ENCODE data around the gene JADE1. TPM values are rescaled to one million over a fixed set of nuclear protein-coding genes. Genes with fewer than 3 reads are reported as not detected.

JADE1 gene
- total RNA-seq, 4 donors from 2014 or later = 18.2 to 26.4 (median 19.6) TPM

DNA sequence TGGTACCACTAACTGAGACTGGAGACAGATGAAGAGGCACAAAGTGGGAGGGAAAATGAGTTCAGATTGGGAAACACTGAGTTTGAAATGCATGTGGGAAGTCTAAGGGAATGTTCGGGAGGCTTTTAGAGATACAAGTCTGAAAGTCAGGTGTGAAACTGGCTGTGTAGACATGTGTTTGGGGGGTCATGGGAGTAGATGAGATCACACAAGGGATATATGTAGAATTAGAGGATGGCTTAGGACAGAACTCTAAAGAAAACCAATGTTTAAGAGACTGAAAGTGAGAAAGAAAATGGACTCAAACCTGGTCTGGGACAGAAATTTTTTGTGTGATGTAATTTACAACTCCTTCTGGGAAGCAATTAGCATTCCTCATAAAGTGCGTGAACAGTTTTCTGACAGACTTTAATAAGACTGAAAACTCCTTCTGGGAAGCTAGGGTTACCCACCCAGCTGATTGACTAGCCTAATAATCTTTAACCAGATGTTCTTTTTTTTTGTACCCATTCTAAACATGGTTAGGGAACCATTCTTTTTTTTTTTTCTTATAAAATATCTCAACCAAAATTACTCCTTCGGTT lies 8.7 kb upstream of the JADE1 start:
- Histone ChIP-seq H3K27me3 (no peaks in the 10 kb centered on the region), H3K36me3 (no peaks in the 10 kb centered on the region), H3K27ac (no peak overlapping the region), H3K4me3 (no peak overlapping the region), H3K9me3 (no peaks in the 10 kb centered on the region), H3K4me1 (no peaks in the 10 kb centered on the region)
- DNase-seq = no peak
- TF ChIP-seq, protein P1, sequence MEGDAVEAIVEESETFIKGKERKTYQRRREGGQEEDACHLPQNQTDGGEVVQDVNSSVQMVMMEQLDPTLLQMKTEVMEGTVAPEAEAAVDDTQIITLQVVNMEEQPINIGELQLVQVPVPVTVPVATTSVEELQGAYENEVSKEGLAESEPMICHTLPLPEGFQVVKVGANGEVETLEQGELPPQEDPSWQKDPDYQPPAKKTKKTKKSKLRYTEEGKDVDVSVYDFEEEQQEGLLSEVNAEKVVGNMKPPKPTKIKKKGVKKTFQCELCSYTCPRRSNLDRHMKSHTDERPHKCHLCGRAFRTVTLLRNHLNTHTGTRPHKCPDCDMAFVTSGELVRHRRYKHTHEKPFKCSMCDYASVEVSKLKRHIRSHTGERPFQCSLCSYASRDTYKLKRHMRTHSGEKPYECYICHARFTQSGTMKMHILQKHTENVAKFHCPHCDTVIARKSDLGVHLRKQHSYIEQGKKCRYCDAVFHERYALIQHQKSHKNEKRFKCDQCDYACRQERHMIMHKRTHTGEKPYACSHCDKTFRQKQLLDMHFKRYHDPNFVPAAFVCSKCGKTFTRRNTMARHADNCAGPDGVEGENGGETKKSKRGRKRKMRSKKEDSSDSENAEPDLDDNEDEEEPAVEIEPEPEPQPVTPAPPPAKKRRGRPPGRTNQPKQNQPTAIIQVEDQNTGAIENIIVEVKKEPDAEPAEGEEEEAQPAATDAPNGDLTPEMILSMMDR (IDR thresholded peaks at IDR 0.05) = no peak
- TF ChIP-seq POLR2A (IDR thresholded peaks at IDR 0.05) = no peak

DNA sequence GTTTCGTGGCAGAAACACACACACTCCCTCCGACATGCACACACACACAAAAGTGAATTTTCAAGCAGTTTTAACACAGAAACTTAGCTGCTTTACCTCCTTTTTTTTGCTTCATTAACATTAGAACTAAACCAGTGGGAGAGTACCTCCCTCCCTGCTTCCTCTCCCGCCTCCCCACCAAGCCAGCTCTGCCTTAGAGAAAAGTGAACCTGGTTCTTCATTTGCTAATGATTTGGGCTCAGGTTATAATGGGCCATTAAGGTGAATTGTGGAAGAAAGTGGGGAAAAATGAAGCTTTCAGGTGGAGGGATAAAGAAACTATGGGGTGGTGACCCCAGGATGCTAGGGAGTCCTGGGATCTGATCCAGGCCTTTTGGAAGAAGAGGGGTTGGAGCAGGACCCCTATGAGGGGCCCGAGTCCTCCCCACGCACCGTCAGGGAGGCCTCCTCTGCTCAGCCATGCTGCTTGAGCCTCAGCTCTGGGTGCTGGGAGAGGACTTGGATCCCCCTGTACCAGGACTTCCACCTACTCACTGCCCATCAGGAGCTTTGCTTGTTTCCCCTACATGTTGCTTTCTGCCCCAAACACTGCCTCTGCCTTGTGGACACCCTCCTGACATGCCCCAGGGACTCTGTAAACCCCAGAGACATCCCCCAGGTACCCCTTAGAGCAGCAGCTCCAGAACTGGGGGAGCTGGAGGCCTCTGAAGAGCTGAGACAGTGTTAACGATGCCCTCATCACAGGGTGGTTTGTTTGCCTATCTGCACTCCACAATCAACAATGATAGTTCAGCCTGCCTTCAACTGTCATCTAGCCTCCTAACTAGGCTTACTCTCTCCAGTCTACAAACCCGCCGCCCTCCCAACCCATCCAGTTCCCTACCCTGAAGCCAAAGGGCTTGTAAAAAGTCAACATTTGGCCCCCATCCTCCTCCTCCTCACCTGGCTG lies 6.5 kb upstream of the JADE1 start:
- no peaks in the 10 kb centered on the region for H3K9me3 ChIP-seq
- TF ChIP-seq, protein P1 (IDR thresholded peaks at IDR 0.05) = no peak
- no peak for TF ChIP-seq POLR2A (IDR thresholded peaks at IDR 0.05)
- no peaks in the 10 kb centered on the region for H3K36me3 ChIP-seq
- H3K27me3 ChIP-seq = no peaks in the 10 kb centered on the region
- H3K4me3 ChIP-seq = no peak overlapping the region
- H3K27ac ChIP-seq = no peak overlapping the region
- no peak for DNase-seq
- no peaks in the 10 kb centered on the region for H3K4me1 ChIP-seq

DNA sequence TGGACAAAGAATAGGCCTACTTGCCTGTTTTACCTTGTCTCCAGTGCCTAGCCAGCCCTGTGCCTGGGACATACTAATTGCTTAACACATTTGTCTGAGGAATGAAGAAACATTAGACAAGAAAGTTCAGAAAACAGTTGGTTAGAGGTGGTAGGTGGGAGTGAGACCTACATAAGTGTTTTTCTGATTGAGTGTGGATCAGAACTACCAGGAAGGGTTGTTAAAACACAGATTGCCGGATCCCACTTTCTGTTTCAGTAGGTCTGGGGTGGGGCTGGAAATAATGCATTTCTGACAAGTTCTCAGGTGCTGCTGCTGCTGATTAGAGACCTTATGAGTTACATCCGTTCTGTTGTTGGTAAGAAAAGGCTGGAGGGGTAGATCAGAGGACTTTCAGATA lies 5.7 kb upstream of the JADE1 start:
- DNase-seq = no peak
- H3K27ac ChIP-seq = no peak overlapping the region
- no peaks in the 10 kb centered on the region for H3K36me3 ChIP-seq

DNA sequence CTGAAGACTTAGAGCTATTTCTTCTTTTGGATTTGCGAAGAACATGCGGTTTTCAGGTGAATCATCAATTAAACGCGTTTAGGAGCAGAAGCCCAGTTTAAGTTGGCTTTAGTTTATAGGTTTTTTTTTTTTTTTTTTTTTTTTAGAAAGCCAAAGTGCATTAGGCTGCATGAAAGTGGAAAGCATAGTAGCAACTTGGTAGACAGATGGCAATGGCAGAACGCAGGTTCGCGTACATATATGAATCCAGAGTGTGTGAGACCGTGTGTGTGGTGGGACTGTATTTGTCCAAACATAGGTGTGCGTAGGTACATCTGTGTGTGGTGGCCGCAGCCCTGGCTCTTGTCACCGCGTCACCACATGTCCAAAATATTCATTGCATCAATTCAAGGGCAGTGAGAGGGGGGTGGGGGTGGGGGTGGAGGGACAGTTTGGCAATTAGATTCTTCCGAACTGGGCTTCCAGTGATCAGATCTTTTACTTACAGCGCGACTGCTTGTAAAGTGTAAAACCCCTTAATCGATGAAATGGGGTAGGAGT lies 901 bp downstream of the JADE1 start:
- Histone ChIP-seq H3K4me3 (peak overlapping the region; percentile 64 to 91 (median 80)), H3K27ac (peak overlapping the region; percentile 88 to 97 (median 96)), H3K9me3 (no peaks in the 10 kb centered on the region), H3K36me3 (no peaks in the 10 kb centered on the region), H3K27me3 (no peaks in the 10 kb centered on the region), H3K4me1 (no peaks in the 10 kb centered on the region)
- peak in 2 of 3 donors; percentile 43 to 66 for DNase-seq
- TF ChIP-seq, protein P1 (IDR thresholded peaks at IDR 0.05) = no peak
- no peak for TF ChIP-seq POLR2A (IDR thresholded peaks at IDR 0.05)

More for the DNA sequence above, 5.7 kb upstream of the JADE1 start:
- Histone ChIP-seq H3K27me3 (no peaks in the 10 kb centered on the region), H3K4me3 (no peak overlapping the region), H3K9me3 (no peaks in the 10 kb centered on the region), H3K4me1 (no peaks in the 10 kb centered on the region)
- TF ChIP-seq POLR2A (IDR thresholded peaks at IDR 0.05) = no peak
- TF ChIP-seq, protein P1 (IDR thresholded peaks at IDR 0.05) = no peak

DNA sequence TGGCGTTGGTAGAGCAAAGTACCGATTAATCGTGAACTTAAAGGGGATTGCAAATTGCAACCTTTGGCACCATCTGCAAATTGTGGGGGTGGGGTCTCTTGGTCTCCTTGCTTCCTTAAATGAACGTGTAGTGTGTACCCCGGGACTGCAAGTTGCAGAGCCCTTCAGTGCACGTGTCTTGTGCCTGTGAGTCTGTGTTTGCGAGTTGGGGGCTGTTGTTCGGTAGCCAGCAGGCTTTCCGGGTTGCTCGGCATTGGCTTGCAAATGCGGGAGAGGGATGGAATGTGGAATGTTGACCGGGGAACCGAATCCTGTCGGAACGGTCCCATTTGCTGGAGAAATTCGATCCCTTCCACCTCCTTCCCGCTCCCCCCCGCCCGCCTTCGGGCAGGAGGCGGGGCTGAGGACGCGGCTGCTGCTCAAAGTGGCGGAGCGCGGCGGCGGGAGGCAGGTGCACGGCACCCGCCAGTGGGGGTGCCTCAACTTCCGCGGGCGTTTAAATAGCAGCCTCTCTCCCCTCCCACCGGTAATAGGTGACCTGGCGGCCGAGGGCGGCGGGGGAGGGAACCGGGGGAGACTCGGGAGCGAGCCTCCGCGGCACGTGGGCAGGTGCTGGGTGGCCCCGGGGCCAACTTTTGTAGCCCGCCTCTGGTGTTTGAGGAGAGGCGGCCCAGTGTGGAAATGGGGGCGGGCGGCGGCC lies 1.5 kb downstream of the JADE1 start:
- DNase-seq = peak; percentile 86 to 95 (median 91)
- peak; percentile 47 to 63 for TF ChIP-seq POLR2A (IDR thresholded peaks at IDR 0.05)
- TF ChIP-seq, protein P1 (IDR thresholded peaks at IDR 0.05) = peak in 2 of 6 experiments; percentile 5 to 7
- H3K4me3 ChIP-seq = peak overlapping the region; percentile 64 to 91 (median 80)
- H3K27me3 ChIP-seq = no peaks in the 10 kb centered on the region
- no peaks in the 10 kb centered on the region for H3K36me3 ChIP-seq
- H3K9me3 ChIP-seq = no peaks in the 10 kb centered on the region
- no peaks in the 10 kb centered on the region for H3K4me1 ChIP-seq
- H3K27ac ChIP-seq = peak overlapping the region; percentile 88 to 97 (median 96)
